ENCODE data around the gene PJA2. TPM values are rescaled to one million over a fixed set of nuclear protein-coding genes. Genes with fewer than 3 reads are reported as not detected.
A peak's percentile ranks its signal among the peaks of the same experiment; 100 is the strongest.

PJA2 gene
- total RNA-seq, 1 donor: 101 TPM

GRCh38 chr5:109378095-109378494 lies 31.7 kb downstream of the PJA2 start:
- TF ChIP-seq CTCF (IDR thresholded peaks at IDR 0.05; ENCODE audit: extremely low read depth, low read depth, low read length): no peak
- Histone ChIP-seq H3K36me3 (ENCODE audit: insufficient read depth, low read length) (peaks cover 52% of the 10 kb centered on the region), H3K27ac (ENCODE audit: low read depth, low read length) (no peak overlapping the region), H3K27me3 (ENCODE audit: insufficient read depth, low read length) (no peaks in the 10 kb centered on the region), H4K20me1 (ENCODE audit: insufficient read depth, low read length) (peaks cover 23% of the 10 kb centered on the region), H3K9me3 (ENCODE audit: low read depth, low read length) (no peaks in the 10 kb centered on the region), H3K79me2 (ENCODE audit: insufficient read depth, low read length) (peaks cover 63% of the 10 kb centered on the region), H3K4me2 (ENCODE audit: insufficient read depth, low read length) (no peak overlapping the region), H2AFZ (ENCODE audit: low read length) (no peak overlapping the region), H3K4me1 (ENCODE audit: insufficient read depth, low read length) (peaks cover 3% of the 10 kb centered on the region), H3K4me3 (ENCODE audit: insufficient read depth, low read length) (no peak overlapping the region)
- no peak for DNase-seq (ENCODE audit: insufficient read length, low spot score, missing footprints)

- H3K27ac ChIP-seq (ENCODE audit: low read depth, low read length): no peak overlapping the region
Measured at GRCh38 chr5:109374625-109375024, 35.1 kb downstream of the PJA2 start.

GRCh38 chr5:109373932-109374331 lies 35.8 kb downstream of the PJA2 start:
- H3K4me3 ChIP-seq (ENCODE audit: insufficient read depth, low read length): no peak overlapping the region
- H3K9me3 ChIP-seq (ENCODE audit: low read depth, low read length): no peaks in the 10 kb centered on the region
- H3K79me2 ChIP-seq (ENCODE audit: insufficient read depth, low read length): peaks cover 82% of the 10 kb centered on the region
- H4K20me1 ChIP-seq (ENCODE audit: insufficient read depth, low read length): peaks cover 20% of the 10 kb centered on the region
- H3K4me2 ChIP-seq (ENCODE audit: insufficient read depth, low read length): no peak overlapping the region
- H3K27ac ChIP-seq (ENCODE audit: low read depth, low read length): no peak overlapping the region
- no peak for TF ChIP-seq CTCF (IDR thresholded peaks at IDR 0.05; ENCODE audit: extremely low read depth, low read depth, low read length)
- DNase-seq (ENCODE audit: insufficient read length, low spot score, missing footprints): no peak
- H3K4me1 ChIP-seq (ENCODE audit: insufficient read depth, low read length): peaks cover 3% of the 10 kb centered on the region
- peaks cover 30% of the 10 kb centered on the region for H3K36me3 ChIP-seq (ENCODE audit: insufficient read depth, low read length)
- no peaks in the 10 kb centered on the region for H3K27me3 ChIP-seq (ENCODE audit: insufficient read depth, low read length)
- H2AFZ ChIP-seq (ENCODE audit: low read length): no peak overlapping the region

More at GRCh38 chr5:109374625-109375024, 35.1 kb downstream of the PJA2 start:
- H3K9me3 ChIP-seq (ENCODE audit: low read depth, low read length): no peaks in the 10 kb centered on the region
- peaks cover 79% of the 10 kb centered on the region for H3K79me2 ChIP-seq (ENCODE audit: insufficient read depth, low read length)
- no peak overlapping the region for H2AFZ ChIP-seq (ENCODE audit: low read length)
- H3K27me3 ChIP-seq (ENCODE audit: insufficient read depth, low read length): no peaks in the 10 kb centered on the region
- no peak overlapping the region for H3K4me3 ChIP-seq (ENCODE audit: insufficient read depth, low read length)
- DNase-seq (ENCODE audit: insufficient read length, low spot score, missing footprints): no peak
- peaks cover 3% of the 10 kb centered on the region for H3K4me1 ChIP-seq (ENCODE audit: insufficient read depth, low read length)
- peaks cover 31% of the 10 kb centered on the region for H3K36me3 ChIP-seq (ENCODE audit: insufficient read depth, low read length)
- peak; percentile 10 for TF ChIP-seq CTCF (IDR thresholded peaks at IDR 0.05; ENCODE audit: extremely low read depth, low read depth, low read length)
- no peak overlapping the region for H3K4me2 ChIP-seq (ENCODE audit: insufficient read depth, low read length)
- H4K20me1 ChIP-seq (ENCODE audit: insufficient read depth, low read length): peaks cover 20% of the 10 kb centered on the region

GRCh38 chr5:109370343-109370742 lies 39.4 kb downstream of the PJA2 start:
- H4K20me1 ChIP-seq (ENCODE audit: insufficient read depth, low read length): peaks cover 25% of the 10 kb centered on the region
- no peak for TF ChIP-seq CTCF (IDR thresholded peaks at IDR 0.05; ENCODE audit: extremely low read depth, low read depth, low read length)
- peaks cover 83% of the 10 kb centered on the region for H3K79me2 ChIP-seq (ENCODE audit: insufficient read depth, low read length)
- H3K36me3 ChIP-seq (ENCODE audit: insufficient read depth, low read length): peaks cover 39% of the 10 kb centered on the region
- H3K4me3 ChIP-seq (ENCODE audit: insufficient read depth, low read length): no peak overlapping the region
- H3K4me2 ChIP-seq (ENCODE audit: insufficient read depth, low read length): no peak overlapping the region
- DNase-seq (ENCODE audit: insufficient read length, low spot score, missing footprints): no peak
- no peaks in the 10 kb centered on the region for H3K9me3 ChIP-seq (ENCODE audit: low read depth, low read length)
- H3K27ac ChIP-seq (ENCODE audit: low read depth, low read length): no peak overlapping the region
- no peaks in the 10 kb centered on the region for H3K27me3 ChIP-seq (ENCODE audit: insufficient read depth, low read length)
- H3K4me1 ChIP-seq (ENCODE audit: insufficient read depth, low read length): peaks cover 3% of the 10 kb centered on the region
- H2AFZ ChIP-seq (ENCODE audit: low read length): no peak overlapping the region
